Fibroblast of upper back skin (primary cell): ENCODE data around the gene STRA8.
"Not testable (repeated sequence)": the region's sequence is repeated elsewhere in the genome, so short reads cannot be mapped to it uniquely, and the experiment has no call there.

ENCODE experiments used
- DNase-seq: peaks from one replicate; pipeline ENCODE4 v3.0.0-alpha.2; 2013

Gene STRA8

DNA sequence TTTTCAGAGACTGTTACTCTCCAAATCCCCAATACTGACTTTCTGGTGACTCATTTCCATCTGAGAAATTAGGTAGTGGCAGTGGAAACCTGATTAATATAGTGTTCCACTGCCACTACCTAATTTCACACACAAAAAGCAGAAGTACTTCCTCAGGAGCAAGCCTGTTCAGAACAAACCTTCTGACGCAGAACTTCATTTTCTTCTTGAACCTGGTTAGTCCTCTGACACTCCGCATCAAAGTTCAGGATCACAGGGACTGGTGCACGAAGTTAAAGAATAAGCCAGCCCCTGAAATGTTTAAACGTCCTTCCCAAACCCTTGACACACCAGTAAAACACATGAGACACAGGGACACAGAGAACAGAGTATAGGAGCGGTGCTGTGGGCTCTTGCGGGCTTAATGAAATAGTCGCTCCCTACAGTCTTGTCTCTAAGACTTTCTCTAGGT, 26.7 kb upstream of the STRA8 start:
- no peak for DNase-seq

- DNase-seq = no peak
These were observed 26.1 kb upstream of the STRA8 start for GRCh38 chr7:135207406-135208101.

DNA sequence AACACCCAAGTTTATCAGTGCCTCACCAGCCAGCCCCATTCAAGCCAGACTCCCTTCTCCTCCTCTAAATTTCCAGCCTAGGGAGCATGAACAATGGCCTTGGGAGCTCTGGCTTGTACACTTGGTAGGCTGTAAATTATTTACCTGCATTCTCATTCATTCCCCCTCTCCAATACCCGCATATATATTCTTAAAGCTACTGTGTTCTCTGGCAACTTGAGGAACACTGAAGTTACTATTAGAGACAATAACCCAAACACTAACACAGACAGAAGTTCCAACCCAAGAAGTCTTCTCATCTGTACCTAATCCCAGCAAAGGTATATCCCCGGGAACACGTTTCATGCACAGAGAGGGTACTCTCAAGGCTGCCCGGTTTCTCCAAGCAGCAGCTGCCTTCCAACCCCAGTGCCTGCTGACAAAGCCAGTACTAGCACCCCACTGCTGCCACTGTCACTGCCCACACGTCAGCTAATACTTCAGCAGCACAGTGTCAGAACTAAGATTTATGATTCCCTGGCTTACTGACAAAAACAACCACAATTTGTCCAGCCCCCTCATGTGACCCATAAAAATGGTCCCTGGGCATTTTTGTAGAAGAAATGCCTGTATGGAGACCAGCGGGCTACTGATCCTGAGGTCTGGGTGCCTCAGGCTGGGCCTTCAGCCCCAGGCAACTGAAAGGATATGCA, 25.4 kb upstream of the STRA8 start:
- DNase-seq = no peak

- DNase-seq = no peak
These were observed 24.3 kb upstream of the STRA8 start for GRCh38 chr7:135209225-135209834.

DNA sequence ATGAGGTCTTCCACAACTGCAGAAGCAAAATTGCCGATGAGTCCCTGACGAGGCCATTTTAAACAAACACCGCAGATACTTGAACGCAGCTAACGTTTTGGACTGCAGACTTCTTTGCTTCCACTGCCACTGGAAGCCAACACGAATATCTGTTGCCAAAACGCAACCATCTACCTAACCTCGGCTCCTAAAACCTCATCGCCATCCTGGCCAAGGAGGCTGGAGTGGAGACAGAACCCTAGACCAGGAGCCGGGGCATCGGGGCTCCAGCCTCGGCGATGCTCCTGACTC, 22.8 kb upstream of the STRA8 start:
- DNase-seq = no peak

DNA sequence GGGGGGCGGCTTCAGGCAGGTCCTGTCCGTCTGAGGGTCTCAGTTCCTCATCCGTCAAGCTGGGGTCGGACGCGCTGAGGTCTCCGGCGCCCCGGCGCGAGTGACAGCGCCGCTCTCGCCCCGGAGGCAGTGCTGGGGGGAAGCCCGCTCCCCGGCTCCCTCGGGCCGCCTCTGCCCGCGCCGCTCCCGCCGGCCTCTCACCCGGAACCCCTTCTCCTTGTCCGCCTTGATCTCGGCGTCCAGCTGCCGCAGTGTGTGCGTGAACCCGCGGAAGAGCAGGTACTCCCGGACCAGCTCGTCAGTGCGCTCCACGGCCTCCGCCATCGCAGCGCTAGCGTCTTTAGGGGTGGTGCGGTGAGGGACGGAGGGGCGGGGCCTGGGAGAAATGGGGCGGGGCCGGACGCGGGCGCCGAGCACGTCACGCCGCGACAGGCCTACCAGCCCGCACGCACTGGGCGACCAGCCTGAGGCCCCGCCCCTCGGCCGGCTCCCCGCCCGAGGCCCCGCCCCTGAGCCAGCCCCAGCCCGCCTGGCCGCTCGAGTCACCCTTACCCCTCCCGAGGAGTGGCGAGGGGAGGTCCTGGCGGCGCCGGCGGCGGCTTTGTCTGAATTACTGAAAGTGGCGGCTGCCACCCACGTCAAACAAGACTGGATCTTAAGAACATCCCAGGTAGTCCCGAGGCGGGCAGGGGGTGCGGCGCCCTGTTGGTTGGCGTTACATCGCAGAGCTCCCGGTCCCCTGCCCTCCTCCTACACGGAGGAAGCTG, 22.3 kb upstream of the STRA8 start, which contains the start of gene WDR91:
Gene WDR91 (minus strand): TSS at position 348 of the 767 bp plus-strand sequence. CDS start 24 bp downstream, at position 324.
- peak; percentile 88 for DNase-seq

- peak; percentile 36 for DNase-seq
These were observed 21.5 kb upstream of the STRA8 start for GRCh38 chr7:135211946-135212685.

- DNase-seq = no peak
These were observed 19.8 kb upstream of the STRA8 start for GRCh38 chr7:135213831-135214230.

DNA sequence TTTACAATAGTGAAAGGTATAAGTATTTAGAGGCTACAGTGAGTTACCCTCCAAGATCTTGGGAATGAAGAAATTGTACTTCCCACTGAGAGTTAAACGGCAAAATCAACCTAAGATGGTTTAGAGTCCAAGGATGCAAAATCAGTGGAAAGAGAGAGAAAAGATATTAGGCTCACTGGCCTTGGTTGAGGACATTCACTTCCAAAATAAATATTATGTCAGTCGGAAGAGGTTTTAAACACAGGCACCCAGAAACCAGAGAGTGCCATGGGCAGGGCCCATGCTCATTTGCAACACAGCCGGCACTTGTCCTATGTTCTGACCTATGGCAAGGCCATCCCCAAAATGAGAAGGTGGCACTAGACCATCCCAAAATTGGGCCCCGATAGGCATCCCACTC, 18.5 kb upstream of the STRA8 start:
- no peak for DNase-seq

DNA sequence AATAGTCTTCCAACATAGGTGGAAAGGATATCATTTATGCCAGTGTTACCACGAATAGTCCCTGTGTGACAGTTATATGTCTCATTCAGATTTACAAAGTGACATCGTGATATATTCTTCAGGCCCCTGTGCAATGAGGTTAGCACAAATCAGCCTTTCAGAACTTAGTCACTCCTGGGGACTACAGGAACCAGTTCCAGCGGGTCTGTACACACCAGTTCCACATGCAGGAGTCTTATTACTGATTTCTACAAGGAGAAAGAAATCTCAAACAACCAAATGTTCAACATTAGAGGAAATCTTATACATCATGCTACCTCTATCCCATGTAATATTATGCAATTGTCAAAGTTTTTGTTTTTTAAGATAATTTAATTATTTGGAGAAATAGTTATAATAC, 17.9 kb upstream of the STRA8 start:
- no peak for DNase-seq

- DNase-seq = no peak
These were observed 15.8 kb upstream of the STRA8 start for GRCh38 chr7:135217645-135218509.

DNA sequence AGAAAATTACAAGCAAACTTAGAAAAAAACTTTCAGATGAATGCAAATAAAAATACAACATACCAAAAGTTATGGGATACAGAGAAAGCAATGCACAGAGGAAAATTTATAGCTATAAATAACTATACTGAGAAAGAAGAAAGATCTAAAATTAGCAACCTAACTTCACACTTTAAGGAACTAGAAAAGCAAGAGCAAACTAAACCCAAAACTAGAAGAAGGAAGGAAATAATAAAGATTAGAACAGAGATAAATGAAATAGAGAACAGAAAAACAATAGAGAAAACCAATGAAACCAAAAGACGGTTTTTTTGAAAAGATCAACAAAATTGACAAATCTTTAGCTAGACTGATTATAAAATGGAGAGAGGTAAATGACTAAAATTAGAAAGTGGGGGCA, 9.6 kb upstream of the STRA8 start:
- no peak for DNase-seq

GRCh38 chr7:135231686-135232085, 2.0 kb upstream of the STRA8 start:
- DNase-seq = no peak

GRCh38 chr7:135232087-135232486, 1.6 kb upstream of the STRA8 start:
- no peak for DNase-seq

DNA sequence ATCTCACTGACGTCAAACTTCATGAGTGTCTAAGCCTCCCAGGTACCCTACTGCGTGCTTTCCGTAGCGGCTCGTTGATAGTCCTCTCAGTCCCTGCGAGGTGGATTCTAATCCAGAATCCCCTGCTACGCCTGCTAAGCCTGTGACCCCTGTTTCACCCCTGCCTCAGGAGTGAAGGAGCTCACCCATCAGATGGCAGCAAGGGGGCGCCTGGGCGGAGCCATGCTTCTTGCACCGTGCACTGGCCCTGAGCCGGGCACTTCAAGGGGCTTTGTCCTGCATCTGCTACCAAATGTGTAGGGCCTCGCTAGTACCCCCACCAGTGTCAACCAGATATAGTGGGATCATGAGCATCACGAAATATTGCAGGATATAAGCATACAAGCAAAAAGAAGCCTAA, 918 bp upstream of the STRA8 start:
- DNase-seq = no peak

DNA sequence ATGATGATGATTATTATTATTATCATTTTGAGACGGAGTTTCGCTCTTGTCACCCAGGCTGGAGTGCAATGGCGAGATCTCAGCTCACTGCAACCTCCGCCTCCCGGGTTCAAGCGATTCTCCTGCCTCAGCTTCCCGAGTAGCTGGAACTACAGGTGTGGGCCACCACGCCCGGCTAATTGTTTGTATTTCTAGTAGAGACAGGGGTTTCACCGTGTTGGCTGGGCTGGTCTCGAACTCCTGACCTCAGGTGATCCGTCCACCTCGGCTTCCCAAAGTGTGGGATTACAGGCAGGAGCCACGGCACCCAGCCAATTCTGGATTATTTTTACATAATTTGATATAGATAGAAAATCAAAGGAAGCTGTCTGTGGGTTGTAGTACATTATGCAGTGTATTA, 457 bp downstream of the STRA8 start:
- DNase-seq = not testable (repeated sequence)

- DNase-seq = no peak
These were observed 1.1 kb downstream of the STRA8 start for GRCh38 chr7:135234727-135235126.

GRCh38 chr7:135235841-135236240, 2.2 kb downstream of the STRA8 start:
- no peak for DNase-seq

- DNase-seq = no peak
These were observed 3.1 kb downstream of the STRA8 start for GRCh38 chr7:135236727-135237126.

- DNase-seq = no peak
These were observed 4.6 kb downstream of the STRA8 start for GRCh38 chr7:135238112-135238744.

- no peak for DNase-seq
These were observed 5.6 kb downstream of the STRA8 start for GRCh38 chr7:135239263-135239662.
